Glutamatergic neuron (in vitro differentiated cells): ENCODE data around the gene SP140L. TPM values are rescaled to one million over a fixed set of nuclear protein-coding genes. Genes with fewer than 3 reads are reported as not detected.

ENCODE experiments used
- DNase-seq: peaks from one replicate; pipeline ENCODE4 v3.0.0; 2022
- H3K27ac Mint-ChIP-seq: one replicate; pipeline ENCODE4 v1.8.0; 2020; ENCODE audit warnings: mild to moderate bottlenecking, mixed read lengths, inconsistent platforms; ENCODE audit not compliant: unreplicated experiment
- H3K27me3 Mint-ChIP-seq: one replicate; pipeline ENCODE4 v1.8.0; 2020; ENCODE audit warnings: mild to moderate bottlenecking, moderate library complexity, mixed read lengths, inconsistent platforms; ENCODE audit not compliant: unreplicated experiment
- H3K36me3 Mint-ChIP-seq: one replicate; pipeline ENCODE4 v1.8.0; 2020; ENCODE audit warnings: mild to moderate bottlenecking, mixed read lengths, inconsistent platforms; ENCODE audit not compliant: unreplicated experiment
- H3K4me1 Mint-ChIP-seq: one replicate; pipeline ENCODE4 v1.8.0; 2020; ENCODE audit warnings: mild to moderate bottlenecking, low read depth, mixed read lengths, inconsistent platforms; ENCODE audit not compliant: unreplicated experiment
- H3K4me3 Mint-ChIP-seq: one replicate; pipeline ENCODE4 v1.8.0; 2020; ENCODE audit warnings: mild to moderate bottlenecking, mixed read lengths, inconsistent platforms; ENCODE audit not compliant: unreplicated experiment
- H3K9me3 Mint-ChIP-seq: one replicate; pipeline ENCODE4 v1.8.0; 2020; ENCODE audit warnings: mild to moderate bottlenecking, moderate library complexity, mixed read lengths, inconsistent platforms; ENCODE audit not compliant: unreplicated experiment
- total RNA-seq: library from RNA; stranded (reverse); fragmentation: NEBNext Ultra II Directional; extraction: Animal tissue kit (Norgen Biotek cat#: 25700); gene quantifications from one replicate; pipeline ENCODE4 v1.2.1, GENCODE V29; 2021; ENCODE audit not compliant: unreplicated experiment
- TF ChIP-seq, protein P1 (sequence below): fragments of 200-600 bp; sonication (generic); IDR thresholded peaks from one replicate; pipeline ENCODE4 v1.5.0; 2021; ENCODE audit not compliant: partially characterized antibody, unreplicated experiment

The SP140L gene
- total RNA-seq, 1 donor from 2014 or later = 0.34 TPM

DNA sequence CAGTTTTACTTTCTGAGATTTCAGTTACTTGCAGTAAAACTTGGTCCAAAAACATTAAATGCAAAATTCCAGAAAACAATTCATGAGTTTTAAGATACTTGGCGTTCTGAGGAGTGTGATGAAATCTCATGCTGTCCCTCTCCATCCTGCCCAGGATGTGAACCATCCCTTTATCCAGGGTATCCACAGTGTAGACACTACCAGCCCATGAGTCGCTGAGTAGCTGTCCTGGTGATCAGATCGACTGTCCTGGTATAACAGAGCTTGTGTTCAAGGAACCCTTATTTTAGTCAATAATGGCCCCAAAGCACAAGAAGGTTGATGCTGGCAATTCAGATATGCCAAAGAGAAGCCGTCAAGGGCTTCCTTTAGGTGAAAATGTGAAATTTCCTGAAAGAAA lies 92.2 kb downstream of the SP140L start:
- DNase-seq = no peak
- no peak overlapping the region for H3K27ac Mint-ChIP-seq
- TF ChIP-seq, protein P1, sequence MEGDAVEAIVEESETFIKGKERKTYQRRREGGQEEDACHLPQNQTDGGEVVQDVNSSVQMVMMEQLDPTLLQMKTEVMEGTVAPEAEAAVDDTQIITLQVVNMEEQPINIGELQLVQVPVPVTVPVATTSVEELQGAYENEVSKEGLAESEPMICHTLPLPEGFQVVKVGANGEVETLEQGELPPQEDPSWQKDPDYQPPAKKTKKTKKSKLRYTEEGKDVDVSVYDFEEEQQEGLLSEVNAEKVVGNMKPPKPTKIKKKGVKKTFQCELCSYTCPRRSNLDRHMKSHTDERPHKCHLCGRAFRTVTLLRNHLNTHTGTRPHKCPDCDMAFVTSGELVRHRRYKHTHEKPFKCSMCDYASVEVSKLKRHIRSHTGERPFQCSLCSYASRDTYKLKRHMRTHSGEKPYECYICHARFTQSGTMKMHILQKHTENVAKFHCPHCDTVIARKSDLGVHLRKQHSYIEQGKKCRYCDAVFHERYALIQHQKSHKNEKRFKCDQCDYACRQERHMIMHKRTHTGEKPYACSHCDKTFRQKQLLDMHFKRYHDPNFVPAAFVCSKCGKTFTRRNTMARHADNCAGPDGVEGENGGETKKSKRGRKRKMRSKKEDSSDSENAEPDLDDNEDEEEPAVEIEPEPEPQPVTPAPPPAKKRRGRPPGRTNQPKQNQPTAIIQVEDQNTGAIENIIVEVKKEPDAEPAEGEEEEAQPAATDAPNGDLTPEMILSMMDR = no peak
- no peaks in the 10 kb centered on the region for H3K36me3 Mint-ChIP-seq
- peaks cover 1% of the 10 kb centered on the region for H3K9me3 Mint-ChIP-seq
- H3K4me3 Mint-ChIP-seq = no peak overlapping the region
- no peaks in the 10 kb centered on the region for H3K27me3 Mint-ChIP-seq
- no peaks in the 10 kb centered on the region for H3K4me1 Mint-ChIP-seq

DNA sequence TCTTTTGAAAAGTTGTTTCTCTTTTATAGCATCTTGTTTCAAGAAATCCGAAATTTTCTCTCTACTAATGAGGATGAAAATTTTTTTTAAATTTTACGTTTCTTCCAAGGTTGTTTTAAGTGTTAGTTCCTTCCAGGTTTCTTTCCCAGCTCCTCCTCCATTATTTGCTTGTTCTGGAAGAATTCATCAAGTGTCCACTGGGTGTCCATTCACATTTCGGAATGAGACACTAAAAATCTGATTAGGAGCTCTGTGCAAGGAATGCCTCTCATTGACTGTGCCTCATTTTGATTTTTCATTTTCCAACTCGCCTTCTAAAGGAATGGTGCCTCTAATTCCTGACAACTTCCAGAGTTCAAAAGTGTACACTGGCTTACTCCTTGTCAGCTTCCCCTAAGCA lies 95.2 kb downstream of the SP140L start:
- H3K27me3 Mint-ChIP-seq = no peaks in the 10 kb centered on the region
- H3K4me1 Mint-ChIP-seq = no peaks in the 10 kb centered on the region
- no peak overlapping the region for H3K4me3 Mint-ChIP-seq
- no peak overlapping the region for H3K27ac Mint-ChIP-seq
- no peaks in the 10 kb centered on the region for H3K36me3 Mint-ChIP-seq
- DNase-seq = no peak
- no peaks in the 10 kb centered on the region for H3K9me3 Mint-ChIP-seq
- TF ChIP-seq, protein P1 = no peak

DNA sequence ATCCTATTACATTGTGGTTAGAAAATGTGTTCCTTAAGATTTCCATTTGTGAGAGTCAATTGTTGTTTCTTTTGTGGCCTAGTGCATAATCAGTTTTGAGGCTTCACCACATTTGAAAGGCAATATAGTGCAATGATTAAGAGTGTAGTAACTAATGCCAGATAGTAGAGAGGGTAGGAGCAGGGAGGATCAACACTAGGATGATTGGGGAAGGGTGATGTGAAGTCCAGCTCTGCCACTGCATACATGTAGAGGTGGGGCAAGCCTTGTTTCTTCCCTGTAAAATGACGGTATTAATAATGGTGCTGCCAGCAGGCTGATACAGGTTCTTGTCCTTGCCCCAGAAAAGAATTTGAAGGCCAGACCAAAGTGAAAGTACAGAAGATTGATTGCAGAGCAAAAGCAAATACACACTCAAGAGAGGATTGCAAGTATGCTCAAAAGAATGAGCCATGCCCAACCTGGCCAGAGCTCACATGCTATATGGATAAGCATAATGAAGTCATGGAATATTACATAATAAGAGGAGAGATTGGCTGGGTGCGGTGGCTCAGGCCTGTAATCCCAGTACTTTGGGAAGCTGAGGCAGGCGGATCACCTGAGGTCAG lies 97.0 kb downstream of the SP140L start:
- Mint-ChIP-seq H3K36me3 (no peaks in the 10 kb centered on the region), H3K4me1 (no peaks in the 10 kb centered on the region), H3K27me3 (no peaks in the 10 kb centered on the region), H3K9me3 (no peaks in the 10 kb centered on the region), H3K4me3 (no peak overlapping the region), H3K27ac (no peak overlapping the region)
- no peak for DNase-seq
- TF ChIP-seq, protein P1 = no peak

DNA sequence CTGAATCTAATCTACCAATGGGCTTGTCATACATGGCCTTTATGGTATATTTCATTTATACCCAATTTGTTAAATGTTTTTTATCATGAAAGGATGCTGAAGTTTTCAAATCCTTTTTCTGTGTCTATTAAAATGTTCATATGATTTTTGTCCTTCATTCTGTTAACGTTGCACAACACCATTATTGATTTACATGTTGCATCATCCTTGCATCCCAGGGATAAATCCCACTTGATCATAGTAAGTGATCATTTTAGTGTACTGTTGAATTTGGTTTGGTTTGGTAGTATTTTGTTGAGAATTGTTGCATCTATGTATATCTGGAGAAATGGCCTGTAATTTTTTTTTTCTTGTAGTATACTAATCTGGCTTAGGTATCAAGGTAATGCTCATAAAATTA lies 98.4 kb downstream of the SP140L start:
- Mint-ChIP-seq H3K4me1 (no peaks in the 10 kb centered on the region), H3K27ac (no peak overlapping the region), H3K27me3 (no peaks in the 10 kb centered on the region), H3K4me3 (no peak overlapping the region), H3K36me3 (no peaks in the 10 kb centered on the region), H3K9me3 (no peaks in the 10 kb centered on the region)
- DNase-seq = no peak
- TF ChIP-seq, protein P1 = no peak

DNA sequence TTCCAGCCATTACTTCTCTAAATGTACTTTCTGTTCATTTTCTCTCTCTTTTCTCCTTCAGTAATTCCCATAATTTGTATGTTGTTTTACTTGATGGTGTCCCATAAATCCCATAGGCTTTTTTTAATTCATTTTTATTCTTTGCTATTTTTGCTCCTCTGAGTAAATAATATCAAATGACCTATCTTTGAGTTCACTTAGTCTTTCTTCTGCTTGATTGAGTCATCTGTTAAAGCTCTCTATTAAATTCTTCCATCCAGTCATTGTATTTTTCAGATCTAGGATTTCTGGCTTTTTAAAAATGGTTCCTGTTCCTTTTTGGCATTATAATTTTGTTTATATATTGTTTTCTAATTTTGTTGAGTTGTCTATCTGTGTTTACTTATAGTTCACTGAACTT lies 102.5 kb downstream of the SP140L start:
- no peaks in the 10 kb centered on the region for H3K36me3 Mint-ChIP-seq
- H3K27ac Mint-ChIP-seq = no peak overlapping the region
- H3K27me3 Mint-ChIP-seq = no peaks in the 10 kb centered on the region
- H3K9me3 Mint-ChIP-seq = no peaks in the 10 kb centered on the region
- TF ChIP-seq, protein P1 = no peak
- DNase-seq = no peak
- H3K4me3 Mint-ChIP-seq = no peak overlapping the region
- no peaks in the 10 kb centered on the region for H3K4me1 Mint-ChIP-seq
